ENCODE measurements around the gene BUD23.
"Not testable (repeated sequence)": the region's sequence is repeated elsewhere in the genome, so short reads cannot be mapped to it uniquely, and the experiment has no call there.

BUD23 gene

DNA sequence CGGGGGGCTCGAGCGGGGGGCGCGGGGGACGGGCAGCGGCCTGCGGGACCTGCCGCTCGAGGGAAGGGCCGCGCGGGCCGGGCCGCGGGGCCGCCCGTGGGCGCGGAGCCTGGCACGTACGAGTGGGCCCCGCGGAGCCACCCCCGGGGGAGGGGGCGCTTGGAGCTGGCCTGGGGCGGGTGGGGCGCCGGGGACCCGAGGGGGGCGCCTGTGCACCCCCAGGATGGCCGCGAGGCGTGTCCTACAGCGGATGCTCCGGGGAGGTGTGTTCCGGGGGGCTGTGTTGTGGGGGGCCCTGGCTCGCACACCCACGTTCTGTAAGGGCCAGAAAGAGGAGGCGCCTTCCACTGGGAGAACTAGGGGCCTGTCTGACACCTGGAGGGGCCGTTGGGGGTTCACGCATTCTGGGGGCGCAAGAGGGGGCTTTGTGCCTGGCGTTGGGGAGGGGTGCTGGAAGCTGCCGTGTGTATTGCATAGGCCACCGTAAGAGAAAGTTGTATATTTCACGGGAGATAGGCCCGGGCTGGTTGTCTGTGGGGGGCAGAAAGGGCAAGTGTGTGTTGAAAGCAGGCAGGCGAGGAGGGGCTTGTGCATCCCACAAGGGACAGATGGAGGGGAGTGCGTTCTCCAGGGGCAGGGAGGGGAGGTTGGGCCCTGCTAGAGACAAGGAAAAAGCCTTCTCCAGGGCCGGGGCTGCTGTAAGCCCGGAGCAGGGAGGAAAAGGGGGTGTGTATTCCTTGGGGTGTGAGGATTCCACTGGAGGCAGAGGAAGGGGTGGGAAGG is 15.1 kb upstream of the BUD23 start:
- DNase-seq: peak; percentile 65 to 83

DNA sequence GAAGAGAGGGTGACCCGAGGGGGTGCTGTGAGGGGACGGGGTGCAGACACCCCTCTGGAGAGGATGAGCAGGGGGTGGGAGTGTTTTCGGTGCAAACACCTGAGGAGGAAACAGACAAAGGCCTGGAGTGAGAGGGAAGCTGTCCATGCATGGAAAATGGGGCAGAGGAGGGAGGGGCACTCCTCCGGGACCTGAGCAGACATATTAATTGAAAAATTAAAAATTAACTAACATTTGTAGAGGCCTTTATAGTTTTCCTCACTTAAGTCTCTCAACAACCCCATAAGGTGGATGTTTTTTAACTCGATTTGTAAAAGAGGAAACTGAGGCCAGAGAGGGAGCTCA is 14.5 kb upstream of the BUD23 start:
- DNase-seq: no peak

DNA sequence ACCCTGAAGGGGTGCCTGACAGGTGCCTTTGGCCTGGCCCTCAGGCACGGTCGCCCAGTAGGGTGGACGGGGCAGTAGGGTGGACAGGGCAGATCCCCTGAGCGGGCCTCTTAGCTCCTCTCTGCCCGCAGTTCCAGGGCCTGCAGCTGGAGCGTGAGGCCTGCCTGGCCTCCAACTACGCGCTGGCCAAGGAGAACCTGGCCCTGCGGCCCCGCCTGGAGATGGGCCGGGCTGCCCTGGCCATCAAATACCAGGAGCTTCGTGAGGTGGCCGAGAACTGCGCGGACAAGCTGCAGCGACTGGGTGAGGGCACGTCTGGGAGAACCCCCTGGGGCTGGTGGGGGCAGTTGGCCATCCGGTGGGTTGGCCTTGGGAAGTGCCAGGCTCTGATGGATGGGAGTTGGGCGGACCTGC is 14.1 kb upstream of the BUD23 start:
- DNase-seq: no peak

DNA sequence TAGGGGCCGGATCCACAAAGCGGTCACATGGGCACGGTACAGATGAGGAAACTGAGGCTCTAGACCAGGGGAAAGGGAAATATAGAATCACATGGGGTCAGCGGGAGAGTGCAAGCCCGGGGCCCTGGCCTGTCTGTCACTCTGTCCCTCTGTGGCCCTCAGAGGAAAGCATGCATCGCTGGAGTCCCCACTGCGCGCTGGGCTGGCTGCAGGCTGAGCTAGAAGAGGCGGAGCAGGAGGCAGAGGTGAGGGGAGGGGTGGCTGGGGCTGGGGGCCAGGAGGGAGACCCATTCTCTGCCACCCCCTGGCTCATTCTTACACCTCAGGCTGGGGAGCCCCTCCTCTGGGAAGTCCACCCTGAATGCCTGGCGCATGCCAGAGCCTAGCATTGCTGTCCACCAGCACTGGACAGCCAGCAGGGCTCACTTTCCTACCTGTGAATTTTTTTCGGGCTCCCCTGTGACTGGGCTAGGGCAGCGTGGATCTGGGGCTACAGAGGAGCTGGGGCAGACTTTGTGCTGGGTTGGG is 13.5 kb upstream of the BUD23 start:
- DNase-seq: no peak

DNA sequence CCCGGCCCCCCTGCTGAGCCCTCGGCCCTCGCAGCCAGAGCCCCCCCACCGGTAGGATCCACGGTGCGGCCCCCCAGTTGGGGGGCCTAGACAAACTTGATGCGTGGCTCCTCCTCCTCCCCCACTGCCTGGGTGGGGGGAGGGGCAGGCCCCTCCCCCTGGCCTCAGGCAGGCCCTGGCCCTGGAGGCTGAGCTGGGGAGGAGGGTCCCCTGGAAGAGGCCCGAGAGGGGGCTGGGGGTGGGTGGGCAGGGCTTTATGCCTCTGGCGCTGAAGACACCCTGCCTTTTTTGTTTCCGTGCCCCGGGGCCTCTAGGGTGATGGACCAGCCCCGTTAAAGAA is 12.1 kb upstream of the BUD23 start:
- DNase-seq: no peak

DNA sequence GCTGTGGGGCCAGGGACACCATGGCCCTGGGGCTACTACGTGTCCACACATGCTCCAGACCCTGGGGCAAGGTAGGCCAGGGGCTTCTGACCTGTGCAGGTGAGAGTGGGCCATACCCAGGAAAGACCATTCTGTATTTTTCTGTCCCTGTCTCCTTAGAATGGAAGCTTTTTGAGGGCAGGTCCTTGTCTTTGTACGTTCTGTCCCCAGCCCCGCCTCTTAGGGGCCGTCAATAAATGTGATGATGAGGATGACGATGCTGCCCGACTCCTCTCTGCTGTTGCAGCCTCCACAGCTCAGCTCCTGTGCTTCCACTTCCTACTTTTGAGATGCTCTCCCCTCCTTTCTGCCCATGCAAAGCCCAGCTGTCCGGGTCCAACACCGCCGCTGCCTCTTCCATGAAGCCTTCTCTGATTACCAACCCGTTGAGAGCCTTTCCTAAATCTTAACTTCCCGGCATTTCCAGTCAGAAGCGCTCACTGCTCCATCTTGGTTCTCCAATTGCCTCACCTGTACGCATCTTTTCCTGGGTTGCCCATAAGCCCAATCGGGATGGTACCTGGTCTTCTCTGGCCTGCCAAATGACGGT is 11.4 kb upstream of the BUD23 start:
- no peak for DNase-seq

DNA sequence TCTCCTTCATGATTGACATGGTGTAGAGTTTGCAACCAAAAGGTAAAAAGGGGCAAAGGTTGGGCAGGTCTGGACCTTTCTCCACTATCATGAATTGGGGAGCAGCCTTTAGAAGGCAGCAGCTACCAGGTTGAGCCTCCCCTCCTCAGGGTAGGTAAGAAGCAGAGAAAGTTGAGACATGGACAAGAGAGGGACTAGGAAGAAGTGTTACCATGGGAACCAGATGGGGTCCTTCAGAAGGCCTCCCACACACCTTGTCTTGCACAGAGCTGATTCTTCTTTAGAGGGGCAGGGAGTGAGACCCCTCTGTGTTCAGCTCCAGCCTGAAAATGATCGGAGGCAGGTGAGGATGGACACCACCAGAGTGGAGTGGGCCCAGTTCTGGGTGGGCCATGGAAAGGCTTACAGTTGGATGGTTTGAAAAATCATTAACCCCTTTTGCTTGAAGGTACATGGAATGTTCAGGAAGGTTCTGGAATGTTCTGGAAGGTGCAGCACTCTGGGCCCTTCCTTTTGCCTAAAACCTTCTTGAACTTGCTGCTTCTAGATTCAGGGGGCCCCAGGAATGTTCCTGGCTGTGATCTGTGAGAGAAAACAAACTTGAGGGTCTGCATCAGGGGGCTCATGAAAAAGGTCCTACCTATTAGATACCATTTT is 8.8 kb upstream of the BUD23 start:
- no peak for DNase-seq

DNA sequence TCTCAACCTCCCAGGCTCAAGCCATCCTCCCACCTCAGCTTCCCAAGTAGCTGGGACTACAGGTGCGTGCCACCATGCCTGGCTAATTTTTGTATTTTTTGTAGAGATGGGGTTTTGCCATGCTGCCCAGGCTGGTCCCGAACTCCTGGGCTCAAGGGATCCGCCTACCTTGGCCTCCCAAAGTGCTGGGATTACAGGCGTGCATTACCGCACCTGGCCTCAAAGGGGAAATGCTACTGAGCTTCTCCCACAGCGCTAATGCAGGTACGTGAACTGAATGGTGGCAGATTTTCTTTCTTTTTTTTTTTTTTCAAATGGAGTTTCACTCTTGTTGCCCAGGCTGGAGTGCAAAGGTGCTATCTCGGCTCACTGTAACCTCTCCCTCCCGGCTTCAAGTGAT is 7.3 kb upstream of the BUD23 start:
- not testable (repeated sequence) for DNase-seq

DNA sequence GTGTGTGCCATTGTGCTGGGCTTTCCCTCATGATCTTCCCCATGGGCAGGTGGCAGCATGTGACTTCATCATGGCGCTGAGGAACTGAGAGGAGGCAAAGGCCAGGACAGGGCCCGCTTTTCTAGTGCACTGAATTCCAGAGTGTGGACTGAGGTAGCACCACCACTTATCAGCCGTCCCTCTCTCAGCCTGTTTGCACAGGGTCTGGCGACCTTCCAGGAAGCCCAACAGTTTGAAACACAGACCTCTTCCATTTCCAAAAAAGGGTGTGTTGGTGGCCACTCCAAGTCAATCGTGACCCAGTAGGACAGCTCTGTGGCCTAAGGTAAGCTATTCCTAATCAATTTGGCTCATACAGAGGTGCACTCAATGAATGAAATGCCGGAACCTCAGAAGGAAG is 4.5 kb upstream of the BUD23 start:
- no peak for DNase-seq

DNA sequence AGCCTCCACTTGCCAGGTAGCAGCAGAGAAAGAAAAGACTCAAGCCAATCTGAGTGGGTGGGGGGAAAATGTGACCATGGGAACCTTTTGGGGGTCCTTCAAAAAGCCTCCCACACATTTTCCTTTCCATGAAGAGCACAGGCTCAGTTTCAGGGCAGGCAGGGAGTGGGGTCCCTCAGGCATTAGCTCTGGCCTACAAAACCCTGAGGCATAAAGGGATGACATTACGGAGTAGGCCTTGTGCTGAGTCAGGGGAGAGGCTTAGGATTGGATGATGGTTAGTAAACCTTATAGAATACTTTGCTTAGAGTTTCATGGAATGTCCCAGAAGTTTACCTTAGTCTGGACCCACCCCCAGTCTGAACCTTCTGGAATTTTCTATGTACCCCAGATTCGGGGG is 3.7 kb upstream of the BUD23 start:
- DNase-seq: no peak

DNA sequence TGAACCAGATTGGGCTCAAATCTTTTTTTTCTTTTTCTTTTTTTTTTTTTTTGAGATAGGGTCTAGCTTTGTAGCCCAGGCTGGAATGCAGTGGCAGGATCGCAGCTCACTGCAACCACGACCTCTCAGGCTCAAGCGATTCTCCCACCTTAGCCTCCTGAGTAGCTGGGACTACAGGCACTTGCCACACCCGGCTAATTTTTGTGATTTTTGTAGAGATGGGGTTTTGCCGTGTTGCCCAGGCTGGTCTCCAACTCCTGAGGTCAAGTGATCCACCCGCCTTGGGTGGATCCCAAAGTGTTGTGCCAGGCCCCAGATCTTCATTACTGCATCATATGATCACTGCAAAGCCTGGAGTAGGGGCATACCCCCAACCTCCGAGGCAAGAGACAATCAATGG is 2.9 kb upstream of the BUD23 start:
- DNase-seq: no peak

DNA sequence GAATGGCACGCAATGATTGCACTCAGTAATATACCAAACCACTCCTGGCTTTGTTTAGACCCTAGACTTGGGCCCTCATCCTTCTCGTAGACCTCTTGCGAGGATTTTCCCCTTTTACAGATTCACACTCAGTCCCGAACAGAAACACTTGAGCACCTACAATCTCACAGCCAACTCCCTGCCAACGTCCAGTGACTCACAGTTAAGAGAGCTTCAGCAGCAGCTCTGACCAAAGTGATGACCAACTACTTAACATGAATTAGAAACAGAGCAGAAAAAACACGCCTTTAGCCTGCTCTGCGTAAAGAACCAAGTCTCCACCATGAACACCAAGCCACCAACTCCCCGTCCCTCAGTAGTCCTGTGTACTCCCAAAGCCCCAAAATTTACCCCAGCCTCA is 2.4 kb upstream of the BUD23 start:
- no peak for DNase-seq

DNA sequence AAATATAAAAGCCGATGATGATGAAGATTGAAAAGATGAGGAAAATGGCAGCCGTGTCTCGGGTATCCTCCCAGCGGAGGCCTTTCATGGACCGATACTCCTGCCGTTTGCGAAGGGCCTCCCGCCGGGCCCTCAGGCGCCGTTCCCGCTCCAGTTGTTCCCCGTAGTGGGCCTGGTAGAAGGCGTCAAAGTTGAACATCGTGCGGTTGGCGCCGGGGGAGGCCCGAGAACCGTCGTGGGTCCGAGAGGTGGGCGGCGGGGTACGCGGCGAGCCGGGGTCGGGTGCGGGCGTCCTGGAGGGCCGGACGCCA is 697 bp upstream of the BUD23 start:
- DNase-seq: no peak

DNA sequence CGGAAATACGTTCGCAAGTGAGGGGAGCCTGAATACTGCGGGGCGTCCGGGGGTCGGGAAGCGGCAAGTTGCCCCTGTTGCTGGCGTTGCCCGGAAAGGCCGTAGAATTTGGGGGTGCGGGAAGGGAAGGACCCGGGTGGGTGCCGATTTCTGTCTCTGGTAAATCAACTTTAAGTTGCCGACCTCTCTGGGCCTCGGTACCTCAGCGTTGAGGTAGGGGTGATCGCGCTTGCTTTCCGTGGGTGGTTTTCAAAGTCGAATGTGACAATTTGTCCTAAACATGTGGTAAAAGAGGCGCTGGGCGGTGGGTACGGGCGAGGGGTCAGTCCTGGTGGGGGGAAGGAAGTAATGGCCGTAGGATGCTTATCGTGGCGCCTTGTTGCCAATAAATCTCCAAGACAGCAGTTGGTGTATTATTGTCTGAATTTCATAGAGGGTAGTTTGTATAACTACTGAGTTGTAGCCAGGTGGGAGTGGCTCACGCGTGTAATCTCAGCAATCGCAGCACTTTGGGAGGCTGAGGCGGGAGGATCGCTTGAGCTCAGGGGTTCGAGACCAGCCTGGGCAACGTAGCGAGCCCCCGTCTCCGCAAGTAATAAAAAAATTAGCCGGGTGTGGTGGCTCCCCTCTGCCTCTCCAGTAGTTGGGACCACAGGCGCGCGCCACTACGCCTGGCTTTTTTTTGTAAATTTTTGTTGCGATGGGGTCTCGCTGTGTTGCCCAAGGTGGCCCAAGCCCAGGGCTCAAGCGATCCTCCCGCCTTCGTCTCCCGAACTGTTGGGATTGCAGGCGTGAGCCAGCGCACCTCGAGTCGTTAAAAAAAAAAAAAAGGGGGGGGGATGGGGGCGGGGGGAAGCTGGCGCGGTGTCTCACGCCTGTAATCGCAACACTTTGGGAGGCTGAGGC is 644 bp downstream of the BUD23 start:
- DNase-seq: no peak

DNA sequence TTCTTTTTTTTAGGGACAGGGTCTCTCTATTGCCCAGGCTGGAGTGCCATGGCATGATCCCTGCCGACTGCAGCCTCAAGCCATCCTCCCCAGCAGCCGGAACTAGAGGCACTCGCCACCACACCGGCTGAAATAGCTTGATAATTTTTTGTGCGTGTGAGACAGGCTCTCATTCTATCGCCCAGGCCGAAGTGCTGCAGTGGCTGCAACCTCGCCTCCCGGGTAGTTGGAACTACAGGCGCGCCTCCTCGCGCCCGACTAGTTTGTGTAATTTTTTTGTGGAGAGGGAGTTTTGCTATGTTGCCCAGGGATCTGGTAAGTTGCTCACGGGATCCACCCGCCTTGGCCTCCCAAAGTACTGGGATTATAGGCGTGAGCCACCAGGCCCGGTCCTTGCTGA is 1.9 kb downstream of the BUD23 start:
- no peak for DNase-seq

DNA sequence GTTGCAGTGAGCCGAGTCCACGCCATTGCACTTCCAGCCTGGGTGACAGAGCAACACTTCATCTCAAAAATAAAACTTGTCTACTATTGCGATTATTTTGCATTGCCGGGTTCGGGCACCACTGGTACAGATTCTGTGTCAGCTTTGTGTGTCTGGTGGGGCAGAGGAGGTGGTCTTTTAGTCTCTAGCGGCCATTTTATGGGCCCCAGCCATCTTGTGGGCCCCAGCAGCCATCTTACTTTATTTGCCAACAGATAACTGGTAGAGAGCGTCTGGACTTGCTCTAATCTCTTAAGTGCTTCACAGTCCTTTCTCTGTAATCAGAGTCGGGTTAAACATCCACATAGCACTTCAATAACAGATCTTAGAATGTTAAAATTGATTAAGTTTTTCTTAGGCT is 4.9 kb downstream of the BUD23 start:
- DNase-seq: no peak

DNA sequence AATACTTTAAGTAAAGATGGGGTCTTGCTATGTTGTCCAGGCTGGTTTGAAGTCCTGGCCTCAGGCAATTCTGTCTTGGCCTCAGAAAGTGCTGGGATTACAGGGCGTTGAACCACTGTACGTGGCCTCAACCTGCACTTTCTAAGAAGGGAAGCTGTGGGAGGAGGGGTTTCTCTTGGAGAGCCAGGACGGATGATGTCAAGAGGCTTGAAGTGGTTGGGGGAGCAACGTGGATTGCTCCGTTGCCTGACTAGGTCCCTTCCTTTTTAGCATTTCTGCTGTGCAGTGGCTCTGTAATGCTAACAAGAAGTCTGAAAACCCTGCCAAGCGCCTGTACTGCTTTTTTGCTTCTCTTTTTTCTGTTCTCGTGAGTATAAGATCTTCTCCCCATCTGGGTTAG is 7.2 kb downstream of the BUD23 start:
- DNase-seq: no peak

DNA sequence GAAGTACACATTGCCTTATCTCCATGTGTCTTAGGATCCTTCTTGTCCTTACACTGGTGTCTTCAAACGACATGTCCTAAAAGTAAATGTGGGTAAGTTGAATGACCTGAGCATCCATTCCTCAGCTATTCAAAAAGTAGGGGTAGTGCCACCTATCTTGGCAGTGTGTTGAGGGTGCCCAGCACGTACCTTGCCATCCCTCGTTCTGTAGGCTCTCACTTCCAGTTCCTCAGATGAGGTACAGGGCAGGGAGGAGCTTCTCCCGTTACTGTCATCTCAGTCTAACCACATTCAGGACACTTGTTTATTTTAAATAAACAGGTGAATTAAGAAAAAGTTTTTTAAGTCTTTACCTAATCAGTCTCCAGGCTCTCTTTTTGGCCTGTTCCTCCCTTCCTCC is 13.0 kb downstream of the BUD23 start:
- no peak for DNase-seq

DNA sequence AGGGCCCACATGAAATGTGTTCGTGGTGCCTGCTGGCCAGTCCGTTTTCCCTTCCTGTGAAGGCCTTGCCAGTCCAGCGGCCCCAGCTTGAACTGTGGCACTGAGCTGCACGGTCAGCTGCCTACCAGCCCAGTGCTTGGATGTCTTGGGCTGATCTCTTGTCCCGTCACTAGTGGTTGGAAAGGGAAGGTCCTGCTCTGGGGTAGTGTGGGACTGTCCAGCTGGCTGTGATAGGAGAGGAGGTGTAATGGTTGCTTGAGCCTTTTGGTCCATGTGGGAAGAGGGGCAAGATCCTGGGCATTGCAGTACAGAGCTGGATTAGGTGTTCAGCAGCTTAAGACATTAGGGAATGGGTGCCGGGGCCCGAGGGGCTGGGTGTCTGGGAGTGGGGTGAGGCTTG is 15.0 kb downstream of the BUD23 start:
- no peak for DNase-seq

DNA sequence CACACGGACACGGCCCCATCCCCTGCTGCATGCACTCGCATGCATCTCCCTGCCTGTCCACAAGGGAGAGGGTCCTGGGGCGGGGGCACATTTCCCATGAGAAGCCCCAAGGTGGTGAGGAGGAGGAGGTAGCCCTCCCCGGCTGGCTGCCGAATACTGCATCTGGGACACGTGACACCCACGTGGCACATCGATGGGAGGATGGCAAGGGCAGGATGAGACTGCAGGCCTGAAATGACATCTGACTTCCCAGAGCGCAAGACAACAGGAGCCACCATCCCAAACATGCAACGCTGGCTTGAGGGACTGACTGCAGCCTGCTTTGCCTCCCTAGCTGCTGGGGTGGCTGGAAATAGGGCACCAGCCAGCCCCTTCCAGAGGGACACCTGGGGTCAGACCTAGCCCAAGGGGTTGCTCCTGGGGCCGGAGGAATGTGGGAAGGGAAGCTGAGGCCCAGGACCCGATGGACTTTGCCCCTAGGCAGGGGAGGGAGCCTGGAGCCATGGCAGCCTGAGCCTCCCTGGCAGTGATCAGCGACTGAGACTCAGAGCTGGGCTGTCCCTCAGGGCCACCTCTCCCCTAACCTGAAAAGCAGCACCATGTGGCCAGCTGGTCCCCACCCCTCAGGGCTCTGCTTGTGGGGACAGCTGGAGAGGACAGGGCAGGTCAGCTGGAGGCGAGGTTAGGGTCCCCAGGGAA is 16.1 kb downstream of the BUD23 start:
- DNase-seq: peak in 1 of 2 experiments; percentile 4

DNA sequence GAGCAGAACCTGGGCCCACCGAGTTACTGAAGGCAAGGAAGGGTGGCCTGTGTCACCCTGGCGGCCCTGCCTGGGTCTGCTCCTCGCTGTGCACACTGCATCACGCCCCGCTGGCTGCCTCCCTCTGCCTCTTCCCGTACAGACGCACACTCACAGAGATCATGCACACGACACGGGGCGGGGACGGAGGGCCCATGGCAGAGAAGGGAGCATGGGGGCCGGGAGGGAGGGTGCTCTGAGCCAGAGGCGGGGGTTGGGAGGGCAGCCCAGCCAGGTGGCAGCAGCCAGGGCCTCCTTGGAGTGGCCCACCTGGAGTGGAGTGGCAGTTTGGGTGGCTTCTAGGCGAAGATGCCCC is 16.6 kb downstream of the BUD23 start:
- DNase-seq: no peak

DNA sequence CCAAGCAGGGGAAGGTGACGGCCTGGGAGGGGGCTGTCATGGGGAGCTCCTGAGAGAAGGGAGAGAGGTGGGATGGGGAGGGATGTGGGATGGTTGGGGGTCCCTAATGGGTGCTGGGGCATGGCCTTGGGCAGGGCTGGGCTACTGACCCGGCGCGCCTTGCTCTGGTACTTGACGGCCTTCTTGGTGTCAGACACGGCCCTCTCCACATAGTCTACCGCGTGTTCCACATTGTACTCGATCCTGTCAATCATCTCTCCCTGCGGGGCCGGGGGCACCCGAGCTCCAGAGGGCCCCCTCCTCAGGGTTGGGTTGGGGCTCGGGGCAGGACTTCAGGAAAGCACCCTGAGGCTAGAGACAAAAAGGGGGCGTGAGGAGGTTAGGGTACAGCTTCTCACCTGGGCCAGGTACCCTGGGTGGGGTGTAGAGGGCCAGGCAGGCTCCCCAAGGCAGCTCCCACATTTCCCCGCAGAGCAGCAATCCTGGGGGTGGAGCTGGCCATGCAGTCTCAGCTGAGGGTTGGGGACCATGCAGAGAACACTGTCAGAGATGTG is 17.3 kb downstream of the BUD23 start:
- DNase-seq: no peak

Data from NCI-H524 (cell line).